ENCODE measurements around the gene DNAH1.
A peak's percentile ranks its signal among the peaks of the same experiment; 100 is the strongest.
"Not testable (repeated sequence)": the region's sequence is repeated elsewhere in the genome, so short reads cannot be mapped to it uniquely, and the experiment has no call there.

Gene DNAH1

GRCh38 chr3:52315977-52316764, at the start of gene DNAH1:
Gene DNAH1 (plus strand): TSS chr3:52316319. CDS start chr3:52322443, 6,124 bp downstream.
- DNase-seq (ENCODE audit: low read depth in 2 of 2), result no peak

GRCh38 chr3:52268036-52268435, 48.1 kb upstream of the DNAH1 start:
- peak; percentile 58 to 63 for DNase-seq (ENCODE audit: low read depth in 2 of 2)

- no peak for DNase-seq (ENCODE audit: low read depth in 2 of 2)
Measured at GRCh38 chr3:52269776-52270175, 46.3 kb upstream of the DNAH1 start.

- DNase-seq (ENCODE audit: low read depth in 2 of 2), result no peak
Measured at GRCh38 chr3:52270252-52270754, 45.8 kb upstream of the DNAH1 start.

- not testable (repeated sequence) for DNase-seq (ENCODE audit: low read depth in 2 of 2)
Measured at GRCh38 chr3:52272172-52272571, 43.9 kb upstream of the DNAH1 start.

GRCh38 chr3:52272831-52273230, 43.3 kb upstream of the DNAH1 start:
- DNase-seq (ENCODE audit: low read depth in 2 of 2), result no peak

- DNase-seq (ENCODE audit: low read depth in 2 of 2), result not testable (repeated sequence)
Measured at GRCh38 chr3:52274781-52275180, 41.3 kb upstream of the DNAH1 start.

- DNase-seq (ENCODE audit: low read depth in 2 of 2), result peak; percentile 67 to 78
Measured at GRCh38 chr3:52277071-52277964, 38.8 kb upstream of the DNAH1 start.

- DNase-seq (ENCODE audit: low read depth in 2 of 2), result peak; percentile 24 to 68
Measured at GRCh38 chr3:52277972-52278509, 38.1 kb upstream of the DNAH1 start.

GRCh38 chr3:52278510-52279069, 37.5 kb upstream of the DNAH1 start, which contains the start of gene WDR82:
Gene WDR82 (minus strand): TSS chr3:52278649. CDS start chr3:52278361, 288 bp downstream.
- DNase-seq (ENCODE audit: low read depth in 2 of 2), result peak; percentile 90 to 98

GRCh38 chr3:52279596-52279995, 36.5 kb upstream of the DNAH1 start:
- DNase-seq (ENCODE audit: low read depth in 2 of 2), result no peak

- no peak for DNase-seq (ENCODE audit: low read depth in 2 of 2)
Measured at GRCh38 chr3:52280050-52280461, 36.1 kb upstream of the DNAH1 start.

- DNase-seq (ENCODE audit: low read depth in 2 of 2), result peak in 1 of 2 donors; percentile 26
Measured at GRCh38 chr3:52281981-52282801, 33.9 kb upstream of the DNAH1 start.

- DNase-seq (ENCODE audit: low read depth in 2 of 2), result no peak
Measured at GRCh38 chr3:52283306-52283705, 32.8 kb upstream of the DNAH1 start.

GRCh38 chr3:52284051-52284450, 32.1 kb upstream of the DNAH1 start:
- DNase-seq (ENCODE audit: low read depth in 2 of 2), result not testable (repeated sequence)

- no peak for DNase-seq (ENCODE audit: low read depth in 2 of 2)
Measured at GRCh38 chr3:52286777-52287110, 29.4 kb upstream of the DNAH1 start.

GRCh38 chr3:52288674-52289073, 27.4 kb upstream of the DNAH1 start:
- no peak for DNase-seq (ENCODE audit: low read depth in 2 of 2)

- DNase-seq (ENCODE audit: low read depth in 2 of 2), result no peak
Measured at GRCh38 chr3:52289338-52289746, 26.8 kb upstream of the DNAH1 start.

- no peak for DNase-seq (ENCODE audit: low read depth in 2 of 2)
Measured at GRCh38 chr3:52289747-52290595, 26.1 kb upstream of the DNAH1 start.

Data from stimulated activated CD8-positive, alpha-beta memory T cell treated with anti-CD3 and anti-CD28 coated beads, Interleukin-7, amount 100 ng/mL, for 4 hours (primary cell).